Measurements from ENCODE around the gene SPTBN4.
A peak's percentile ranks its signal among the peaks of the same experiment; 100 is the strongest.
"Not testable (repeated sequence)": the region's sequence is repeated elsewhere in the genome, so short reads cannot be mapped to it uniquely, and the experiment has no call there.

Gene SPTBN4

GRCh38 chr19:40457953-40458596 lies 8.7 kb upstream of the SPTBN4 start:
- no peaks in the 10 kb centered on the region for H3K36me3 ChIP-seq (ENCODE audit: control insufficient read depth, insufficient read depth, low read length)
- H3K4me1 ChIP-seq (ENCODE audit: control insufficient read depth, insufficient read depth, low read length): no peaks in the 10 kb centered on the region
- H3K9ac ChIP-seq (ENCODE audit: low read depth, low read length): no peak overlapping the region
- no peak overlapping the region for H3K4me3 ChIP-seq (ENCODE audit: low read depth, low read length)
- no peaks in the 10 kb centered on the region for H3K9me3 ChIP-seq (ENCODE audit: control insufficient read depth, insufficient read depth, low read length)
- no peaks in the 10 kb centered on the region for H3K27me3 ChIP-seq (ENCODE audit: control insufficient read depth, insufficient read depth, low read length)

- Histone ChIP-seq H3K9ac (ENCODE audit: low read depth, low read length) (no peak overlapping the region), H3K9me3 (ENCODE audit: control insufficient read depth, insufficient read depth, low read length) (no peaks in the 10 kb centered on the region), H3K4me1 (ENCODE audit: control insufficient read depth, insufficient read depth, low read length) (no peaks in the 10 kb centered on the region), H3K4me3 (ENCODE audit: low read depth, low read length) (no peak overlapping the region), H3K36me3 (ENCODE audit: control insufficient read depth, insufficient read depth, low read length) (no peaks in the 10 kb centered on the region), H3K27me3 (ENCODE audit: control insufficient read depth, insufficient read depth, low read length) (no peaks in the 10 kb centered on the region)
These were observed 8.2 kb upstream of the SPTBN4 start for GRCh38 chr19:40458597-40458974.

GRCh38 chr19:40460185-40460584 lies 6.6 kb upstream of the SPTBN4 start:
- H3K36me3 ChIP-seq (ENCODE audit: control insufficient read depth, insufficient read depth, low read length): no peaks in the 10 kb centered on the region
- no peak overlapping the region for H3K4me3 ChIP-seq (ENCODE audit: low read depth, low read length)
- H3K9ac ChIP-seq (ENCODE audit: low read depth, low read length): no peak overlapping the region
- H3K4me1 ChIP-seq (ENCODE audit: control insufficient read depth, insufficient read depth, low read length): no peaks in the 10 kb centered on the region
- H3K27me3 ChIP-seq (ENCODE audit: control insufficient read depth, insufficient read depth, low read length): no peaks in the 10 kb centered on the region
- H3K9me3 ChIP-seq (ENCODE audit: control insufficient read depth, insufficient read depth, low read length): no peaks in the 10 kb centered on the region

- Histone ChIP-seq H3K4me1 (ENCODE audit: control insufficient read depth, insufficient read depth, low read length) (peaks cover 3% of the 10 kb centered on the region), H3K27me3 (ENCODE audit: control insufficient read depth, insufficient read depth, low read length) (peaks cover 8% of the 10 kb centered on the region), H3K9me3 (ENCODE audit: control insufficient read depth, insufficient read depth, low read length) (no peaks in the 10 kb centered on the region), H3K4me3 (ENCODE audit: low read depth, low read length) (no peak overlapping the region), H3K36me3 (ENCODE audit: control insufficient read depth, insufficient read depth, low read length) (no peaks in the 10 kb centered on the region), H3K9ac (ENCODE audit: low read depth, low read length) (no peak overlapping the region)
These were observed 5.1 kb upstream of the SPTBN4 start for GRCh38 chr19:40461669-40462221.

GRCh38 chr19:40463587-40464037 lies 3.2 kb upstream of the SPTBN4 start:
- not testable (repeated sequence) for H3K36me3 ChIP-seq (ENCODE audit: control insufficient read depth, insufficient read depth, low read length); H3K9ac ChIP-seq (ENCODE audit: low read depth, low read length); H3K4me3 ChIP-seq (ENCODE audit: low read depth, low read length); H3K9me3 ChIP-seq (ENCODE audit: control insufficient read depth, insufficient read depth, low read length); H3K4me1 ChIP-seq (ENCODE audit: control insufficient read depth, insufficient read depth, low read length)
- H3K27me3 ChIP-seq (ENCODE audit: control insufficient read depth, insufficient read depth, low read length): peaks cover 23% of the 10 kb centered on the region

- Histone ChIP-seq H3K9me3 (ENCODE audit: control insufficient read depth, insufficient read depth, low read length) (no peaks in the 10 kb centered on the region), H3K4me3 (ENCODE audit: low read depth, low read length) (peak overlapping the region; percentile 79), H3K27me3 (ENCODE audit: control insufficient read depth, insufficient read depth, low read length) (peaks cover 28% of the 10 kb centered on the region), H3K4me1 (ENCODE audit: control insufficient read depth, insufficient read depth, low read length) (peaks cover 3% of the 10 kb centered on the region), H3K36me3 (ENCODE audit: control insufficient read depth, insufficient read depth, low read length) (no peaks in the 10 kb centered on the region), H3K9ac (ENCODE audit: low read depth, low read length) (no peak overlapping the region)
These were observed 2.5 kb upstream of the SPTBN4 start for GRCh38 chr19:40464059-40465024.

GRCh38 chr19:40465025-40465556 lies 1.7 kb upstream of the SPTBN4 start:
- Histone ChIP-seq H3K27me3 (ENCODE audit: control insufficient read depth, insufficient read depth, low read length) (peaks cover 28% of the 10 kb centered on the region), H3K9ac (ENCODE audit: low read depth, low read length) (no peak overlapping the region), H3K36me3 (ENCODE audit: control insufficient read depth, insufficient read depth, low read length) (no peaks in the 10 kb centered on the region), H3K4me3 (ENCODE audit: low read depth, low read length) (peak overlapping the region; percentile 79), H3K4me1 (ENCODE audit: control insufficient read depth, insufficient read depth, low read length) (peaks cover 3% of the 10 kb centered on the region), H3K9me3 (ENCODE audit: control insufficient read depth, insufficient read depth, low read length) (no peaks in the 10 kb centered on the region)

- Histone ChIP-seq H3K4me3 (ENCODE audit: low read depth, low read length) (peak within 1 kb of the TSS; percentile 79), H3K36me3 (ENCODE audit: control insufficient read depth, insufficient read depth, low read length) (no peaks in the 10 kb centered on the region), H3K27me3 (ENCODE audit: control insufficient read depth, insufficient read depth, low read length) (peaks cover 28% of the 10 kb centered on the region), H3K9ac (ENCODE audit: low read depth, low read length) (no peak within 1 kb of the TSS), H3K9me3 (ENCODE audit: control insufficient read depth, insufficient read depth, low read length) (no peaks in the 10 kb centered on the region), H3K4me1 (ENCODE audit: control insufficient read depth, insufficient read depth, low read length) (peaks cover 3% of the 10 kb centered on the region)
These were observed 1.1 kb upstream of the SPTBN4 start, which contains the start of gene BLVRB for GRCh38 chr19:40465557-40466218. Gene BLVRB, minus strand, starts transcription at chr19:40465745. Its CDS starts 57 bp downstream, at chr19:40465688.

GRCh38 chr19:40466219-40466984 lies 399 bp upstream of the SPTBN4 start:
- Histone ChIP-seq H3K27me3 (ENCODE audit: control insufficient read depth, insufficient read depth, low read length) (peaks cover 28% of the 10 kb centered on the region), H3K36me3 (ENCODE audit: control insufficient read depth, insufficient read depth, low read length) (no peaks in the 10 kb centered on the region), H3K9me3 (ENCODE audit: control insufficient read depth, insufficient read depth, low read length) (no peaks in the 10 kb centered on the region), H3K9ac (ENCODE audit: low read depth, low read length) (no peak overlapping the region), H3K4me3 (ENCODE audit: low read depth, low read length) (peak overlapping the region; percentile 26), H3K4me1 (ENCODE audit: control insufficient read depth, insufficient read depth, low read length) (peaks cover 3% of the 10 kb centered on the region)

GRCh38 chr19:40469011-40469410 lies 2.2 kb downstream of the SPTBN4 start:
- peaks cover 3% of the 10 kb centered on the region for H3K4me1 ChIP-seq (ENCODE audit: control insufficient read depth, insufficient read depth, low read length)
- no peaks in the 10 kb centered on the region for H3K36me3 ChIP-seq (ENCODE audit: control insufficient read depth, insufficient read depth, low read length)
- peaks cover 28% of the 10 kb centered on the region for H3K27me3 ChIP-seq (ENCODE audit: control insufficient read depth, insufficient read depth, low read length)
- no peak overlapping the region for H3K9ac ChIP-seq (ENCODE audit: low read depth, low read length)
- no peaks in the 10 kb centered on the region for H3K9me3 ChIP-seq (ENCODE audit: control insufficient read depth, insufficient read depth, low read length)
- H3K4me3 ChIP-seq (ENCODE audit: low read depth, low read length): no peak overlapping the region

Data from iPS-15b (cell line).